HepG2 (cell line): ENCODE measurements around the gene GBP3. TPM values are rescaled to one million over a fixed set of nuclear protein-coding genes. Genes with fewer than 3 reads are reported as not detected.
A peak's percentile ranks its signal among the peaks of the same experiment; 100 is the strongest.

ENCODE experiments used
- ATAC-seq: fragments of 200-7000 bp; cut with Tn5 transposase; 3 replicates; pipeline ENCODE4 v1.9.1; 2020; ENCODE audit warnings: mild to moderate bottlenecking, moderate library complexity
- BruUV-seq: library from RNA; stranded (reverse); fragments of 400-500 nt; replicated peaks from 2 replicates; lab custom pipeline; 2021; lab: Mats Ljungman, UMichigan
- CTCF ChIA-PET: fragments of 300-600 bp; formaldehyde crosslinking; extraction: SDS; loops from one replicate; lab custom pipeline; 2021; ENCODE audit warnings: low total read pairs, inconsistent platforms, low intra/inter-chr PET ratio; lab: Yijun Ruan, JAX
- POLR2A ChIA-PET: fragments of 350-600 bp; sonication (Branson Sonifier 250); formaldehyde crosslinking; loops from one replicate; lab custom pipeline; 2020; ENCODE audit warnings: antibody characterized with exemption, inconsistent platforms; lab: Yijun Ruan, JAX
- DNase-seq: peaks from one replicate; pipeline ENCODE4 v3.0.0-alpha.2; 2015; ENCODE audit warnings: low spot score
- FAIRE-seq: peaks from 3 replicates; lab custom pipeline; 2011; peaks lifted over from hg19 to GRCh38; lab: Jason Lieb, UNC
- H2AFZ ChIP-seq: one replicate; pipeline ENCODE4 v1.6.1; 2011; ENCODE audit warnings: low read length, inconsistent platforms
- H3K27ac ChIP-seq: fragments of 300-600 bp; 3 replicates; pipeline ENCODE4 v1.8.0; 2011; ENCODE audit warnings: mixed run types, mild to moderate bottlenecking, mixed read lengths, low read length, inconsistent platforms; ENCODE audit not compliant: insufficient read depth; ENCODE audit errors: extremely low read length
- H3K27me3 ChIP-seq, 2 experiments: fragments of 200-600 bp in 1 of 2; 2 replicates in 1 of 2; 3 replicates in 1 of 2; pipeline versions ENCODE4 v1.6.0 to v1.8.0; 2011; ENCODE audit warnings: low read length in 2 of 2, mild to moderate bottlenecking in 2 of 2, moderate library complexity in 2 of 2, inconsistent platforms in 1 of 2; ENCODE audit not compliant: insufficient read depth in 2 of 2, control insufficient read depth in 1 of 2
- H3K36me3 ChIP-seq, 2 experiments: fragments of 200-600 bp in 1 of 2; replicated peaks in 1 of 2; 2 replicates in 1 of 2; 3 replicates in 1 of 2; pipeline versions ENCODE4 v1.5.1 to v1.8.0; 2011; ENCODE audit warnings: low read length in 2 of 2, inconsistent platforms in 1 of 2; ENCODE audit not compliant: insufficient read depth in 2 of 2, control insufficient read depth in 1 of 2
- H3K4me1 ChIP-seq: 2 replicates; pipeline ENCODE4 v1.5.1; 2012; ENCODE audit warnings: low read length, inconsistent platforms; ENCODE audit not compliant: insufficient read depth
- H3K4me2 ChIP-seq: 2 replicates; pipeline ENCODE4 v1.6.0; 2011; ENCODE audit warnings: low read depth, low read length, inconsistent platforms
- H3K4me3 ChIP-seq, 3 experiments: fragments of 200-600 bp in 1 of 3; sonication (generic), shearing (Covaris generic) in 1 of 3; replicated peaks in 1 of 3; 2 replicates each; pipeline ENCODE4 v1.5.1; 2011 to 2016; ENCODE audit warnings: low read length in 3 of 3, inconsistent platforms in 2 of 3, low read depth in 2 of 3, mild to moderate bottlenecking in 2 of 3, control low read depth in 1 of 3, mixed read lengths in 1 of 3; ENCODE audit not compliant: insufficient read depth in 1 of 3
- H3K79me2 ChIP-seq: one replicate; pipeline ENCODE4 v1.6.1; 2011; ENCODE audit warnings: low read length, inconsistent platforms; ENCODE audit not compliant: insufficient read depth
- H3K9ac ChIP-seq: 2 replicates; pipeline ENCODE4 v1.6.0; 2011; ENCODE audit warnings: mild to moderate bottlenecking, low read depth, low read length, inconsistent platforms; ENCODE audit not compliant: insufficient read depth
- H3K9me3 ChIP-seq: 2 replicates; pipeline ENCODE4 v1.5.1; 2012; ENCODE audit warnings: mild to moderate bottlenecking, low read length
- H4K20me1 ChIP-seq: 2 replicates; pipeline ENCODE4 v1.6.0; 2011; ENCODE audit warnings: inconsistent platforms, mild to moderate bottlenecking, low read length, moderate library complexity; ENCODE audit not compliant: insufficient read depth
- ATM ChIP-seq: fragments of 450-650 bp; IDR thresholded peaks from 2 replicates; pipeline ENCODE4 v1.7.1; 2017; ENCODE audit warnings: mild to moderate bottlenecking, borderline replicate concordance
- GABPA ChIP-seq, 2 experiments: IDR thresholded peaks; 2 replicates each; pipeline ENCODE4 v1.6.1; 2011 to 2016; ENCODE audit warnings: low read depth in 2 of 2, low read length in 1 of 2, missing biosample characterization in 1 of 2, missing genetic modification characterization in 1 of 2
- NCOA1 ChIP-seq: sonication (generic); formaldehyde crosslinking; IDR thresholded peaks from 2 replicates; pipeline ENCODE4 v1.9.0; 2021; ENCODE audit warnings: missing genetic modification reagents
- NKX3-1 ChIP-seq: sonication (generic); formaldehyde crosslinking; IDR thresholded peaks from 2 replicates; pipeline ENCODE4 v1.5.0; 2020; ENCODE audit warnings: missing genetic modification reagents
- ZNF142 ChIP-seq: sonication (generic); formaldehyde crosslinking; IDR thresholded peaks from 2 replicates; pipeline ENCODE4 v1.4.0; 2020; ENCODE audit warnings: missing genetic modification reagents
- ZNF430 ChIP-seq: sonication (generic); formaldehyde crosslinking; IDR thresholded peaks from 2 replicates; pipeline ENCODE4 v1.9.0; 2021; ENCODE audit warnings: mild to moderate bottlenecking, missing genetic modification reagents
- ZNF792 ChIP-seq: IDR thresholded peaks from 2 replicates; pipeline ENCODE4 v1.6.1; 2016
- WGBS: methylation state at CpG from one replicate; pipeline ENCODE4 v1.1.6; 2017; ENCODE audit warnings: low lambda C conversion rate; 5-methylcytosine and 5-hydroxymethylcytosine counted together
- in situ Hi-C: cut with HindIII; loops from 2 replicates; pipeline ENCODE4 v1.10.0; 2017; ENCODE audit warnings: low pct_unique_long_range_greater_than_20kb; ENCODE audit not compliant: extremely low pct_ligation_motif_present
- intact Hi-C: fragments of 100-400 bp; cut with micrococcal nuclease; formaldehyde crosslinking; loops from one replicate; pipeline ENCODE4 v1.10.0; 2022; ENCODE audit not compliant: unreplicated experiment
- polyA plus RNA-seq, 8 experiments: library from polyadenylated mRNA; depleted of rRNA in 3 of 8; stranded (reverse) in 7 of 8; unstranded in 1 of 8; fragments of >200 nt; fragmentation: Illumina TruSeq in 4 of 8; extraction: Trizol in 4 of 8; gene quantifications; 2 replicates each; pipeline versions ENCODE4 v1.2.1 to v1.2.3, GENCODE V29; 2011 to 2016; ENCODE audit warnings: low read depth in 4 of 8, missing spikeins in 1 of 8, mixed read lengths in 1 of 8; ENCODE audit not compliant: insufficient read depth in 1 of 8
- total RNA-seq, 5 experiments: library from RNA; depleted of rRNA; stranded (reverse); fragments of >200 nt; fragmentation: Illumina TruSeq; extraction: Trizol; gene quantifications; 2 replicates each; pipeline ENCODE4 v1.2.3, GENCODE V29; 2016; ENCODE audit warnings: low read depth in 1 of 5
- TF ChIP-seq, protein P1 (sequence below), 2 experiments: sonication (generic) in 1 of 2; formaldehyde crosslinking in 1 of 2; IDR thresholded peaks; 2 replicates each; pipeline versions ENCODE4 v1.6.1 to v1.9.0; 2014 to 2022; ENCODE audit warnings: antibody characterized with exemption in 1 of 2, borderline replicate concordance in 1 of 2, inconsistent platforms in 1 of 2, low read depth in 1 of 2, missing genetic modification reagents in 1 of 2

Gene GBP3
- total and polyA plus RNA-seq, 2 of the 13 experiments (the other 11 are each of a cell fraction or from before 2014, with no cell fraction given), result 0.16 to 0.46 TPM

DNA sequence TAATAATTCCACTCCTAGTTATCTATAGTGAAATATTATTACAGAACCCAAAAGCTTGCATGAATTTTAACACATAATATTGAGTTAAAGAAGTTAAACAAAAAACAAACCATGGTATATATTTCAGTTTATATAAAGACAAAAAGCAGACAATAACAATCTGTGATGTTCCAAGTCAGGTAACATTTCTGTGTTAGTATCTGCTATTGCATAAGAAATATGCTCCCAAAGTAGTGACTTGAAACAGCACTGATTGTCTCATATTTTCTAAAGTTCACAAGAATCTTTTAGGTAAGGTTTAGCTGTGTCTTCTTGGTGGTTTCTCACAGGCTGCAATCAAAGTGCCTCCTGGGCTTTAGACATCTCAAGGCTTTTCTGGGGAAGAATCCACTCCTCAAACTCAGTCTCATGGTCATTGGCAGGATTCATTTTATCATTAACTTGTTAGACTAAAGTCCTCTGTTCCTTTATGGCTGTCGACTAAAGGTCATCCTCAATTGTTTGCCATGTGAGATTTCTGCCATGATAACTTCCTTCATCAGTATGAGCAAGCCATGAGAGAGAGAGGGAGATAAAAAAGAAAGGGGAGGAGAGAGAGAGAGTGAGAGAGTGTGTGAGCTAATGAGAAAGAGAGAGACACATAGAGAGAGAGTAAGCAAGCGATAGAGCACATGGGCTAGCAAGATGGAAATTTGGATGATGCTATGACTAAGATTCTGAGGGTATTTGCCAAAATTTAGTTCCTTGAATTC lies 22.5 kb upstream of the GBP3 start:
- no peak overlapping the region; a peak in 2 of 6 replicates for H3K4me3 ChIP-seq
- peaks cover 18% of the 10 kb centered on the region for H3K9me3 ChIP-seq
- in situ Hi-C loops, result no loop called here
- H3K27me3 ChIP-seq, result no peaks in the 10 kb centered on the region
- no peaks in the 10 kb centered on the region for H3K79me2 ChIP-seq
- H3K36me3 ChIP-seq, result no peaks in the 10 kb centered on the region
- H3K4me2 ChIP-seq, result peak overlapping the region; percentile 56
- intact Hi-C loops, result no loop called here
- POLR2A ChIA-PET, result interaction anchor here (1.0 to 1.5 kb wide), 4 partner anchors 9 to 23 kb away, joined by 3 to 6 read pairs (median 4); partner anchors contain the start of gene GBP3
- peak; percentile 95 for DNase-seq
- H2AFZ ChIP-seq, result no peak overlapping the region
- FAIRE-seq, result peak; percentile 81
- no peaks in the 10 kb centered on the region for H4K20me1 ChIP-seq
- no peak overlapping the region for H3K9ac ChIP-seq
- WGBS, result 8% methylated on average over 2 of the region's 2 CpGs
- H3K4me1 ChIP-seq, result peaks cover 36% of the 10 kb centered on the region
- TSS peak; percentile 76 for BruUV-seq
- peak overlapping the region; percentile 45 for H3K27ac ChIP-seq
- ATAC-seq, result peak; percentile 97
- CTCF ChIA-PET, result no interaction called here
- peak; percentile 34; the same call in 1 of the 2 replicates for TF ChIP-seq NKX3-1 (CRISPR knock-in tag)
- TF ChIP-seq, protein P1, sequence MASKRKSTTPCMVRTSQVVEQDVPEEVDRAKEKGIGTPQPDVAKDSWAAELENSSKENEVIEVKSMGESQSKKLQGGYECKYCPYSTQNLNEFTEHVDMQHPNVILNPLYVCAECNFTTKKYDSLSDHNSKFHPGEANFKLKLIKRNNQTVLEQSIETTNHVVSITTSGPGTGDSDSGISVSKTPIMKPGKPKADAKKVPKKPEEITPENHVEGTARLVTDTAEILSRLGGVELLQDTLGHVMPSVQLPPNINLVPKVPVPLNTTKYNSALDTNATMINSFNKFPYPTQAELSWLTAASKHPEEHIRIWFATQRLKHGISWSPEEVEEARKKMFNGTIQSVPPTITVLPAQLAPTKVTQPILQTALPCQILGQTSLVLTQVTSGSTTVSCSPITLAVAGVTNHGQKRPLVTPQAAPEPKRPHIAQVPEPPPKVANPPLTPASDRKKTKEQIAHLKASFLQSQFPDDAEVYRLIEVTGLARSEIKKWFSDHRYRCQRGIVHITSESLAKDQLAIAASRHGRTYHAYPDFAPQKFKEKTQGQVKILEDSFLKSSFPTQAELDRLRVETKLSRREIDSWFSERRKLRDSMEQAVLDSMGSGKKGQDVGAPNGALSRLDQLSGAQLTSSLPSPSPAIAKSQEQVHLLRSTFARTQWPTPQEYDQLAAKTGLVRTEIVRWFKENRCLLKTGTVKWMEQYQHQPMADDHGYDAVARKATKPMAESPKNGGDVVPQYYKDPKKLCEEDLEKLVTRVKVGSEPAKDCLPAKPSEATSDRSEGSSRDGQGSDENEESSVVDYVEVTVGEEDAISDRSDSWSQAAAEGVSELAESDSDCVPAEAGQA (IDR thresholded peaks at IDR 0.05; ENCODE audit: low read depth), result no peak
- TF ChIP-seq, protein P1 (CRISPR knock-in tag; IDR thresholded peaks at IDR 0.05; ENCODE audit: borderline replicate concordance), result 0 out of 2 replicates have a peak, but pooled peaks have one; percentile 23
- TF ChIP-seq GABPA (IDR thresholded peaks at IDR 0.05; ENCODE audit: low read depth, low read length), result no peak
- TF ChIP-seq GABPA (CRISPR knock-in tag; IDR thresholded peaks at IDR 0.05; ENCODE audit: low read depth), result peak; percentile 18; the same call in 1 of the 2 replicates
- no peak for TF ChIP-seq NCOA1 (CRISPR knock-in tag)
- TF ChIP-seq ZNF430, result 0 out of 2 replicates have a peak, but pooled peaks have one; percentile 54
- TF ChIP-seq ZNF142 (CRISPR knock-in tag), result no peak
- TF ChIP-seq ZNF792 (CRISPR knock-in tag), result peak; percentile 42; the same call in 1 of the 2 replicates
- no peak for TF ChIP-seq ATM
